Astrocyte (in vitro differentiated cells and primary cell): Measurements from ENCODE around the gene TMEM63C. TPM values are rescaled to one million over a fixed set of nuclear protein-coding genes. Genes with fewer than 3 reads are reported as not detected.

Source experiments
- DNase-seq: peaks from one replicate; pipeline ENCODE4 v3.0.0-alpha.2; 2010; ENCODE audit warnings: low read depth
- FAIRE-seq: peaks from 2 replicates; lab custom pipeline; 2011; peaks lifted over from hg19 to GRCh38; lab: Jason Lieb, UNC
- H2AFZ ChIP-seq: 2 replicates; pipeline ENCODE4 v1.6.0; 2012; ENCODE audit warnings: low read depth, low read length, inconsistent platforms
- H3K27ac ChIP-seq: 2 replicates; pipeline ENCODE4 v1.5.1; 2011; ENCODE audit warnings: low read depth, low read length, inconsistent platforms
- H3K27me3 ChIP-seq: 2 replicates; pipeline ENCODE4 v1.6.0; 2011; ENCODE audit warnings: low read length, inconsistent platforms; ENCODE audit not compliant: insufficient read depth
- H3K36me3 ChIP-seq: 2 replicates; pipeline ENCODE4 v1.5.1; 2011; ENCODE audit warnings: low read length, inconsistent platforms; ENCODE audit not compliant: insufficient read depth
- H3K4me1 ChIP-seq: 2 replicates; pipeline ENCODE4 v1.5.1; 2011; ENCODE audit warnings: low read length, inconsistent platforms; ENCODE audit not compliant: insufficient read depth
- H3K4me2 ChIP-seq: 2 replicates; pipeline ENCODE4 v1.6.0; 2012; ENCODE audit warnings: low read length, inconsistent platforms
- H3K4me3 ChIP-seq: 2 replicates; pipeline ENCODE4 v1.5.1; 2011; ENCODE audit warnings: low read depth, mild to moderate bottlenecking, low read length, inconsistent platforms; ENCODE audit not compliant: insufficient read depth
- H3K79me2 ChIP-seq: 2 replicates; pipeline ENCODE4 v1.6.0; 2012; ENCODE audit warnings: mild to moderate bottlenecking, low read length, inconsistent platforms; ENCODE audit not compliant: insufficient read depth
- H3K9ac ChIP-seq: 2 replicates; pipeline ENCODE4 v1.6.0; 2012; ENCODE audit warnings: mild to moderate bottlenecking, low read length, inconsistent platforms
- H3K9me3 ChIP-seq: 2 replicates; pipeline ENCODE4 v1.5.1; 2012; ENCODE audit warnings: low read depth, mild to moderate bottlenecking, low read length, inconsistent platforms; ENCODE audit not compliant: insufficient read depth
- H4K20me1 ChIP-seq: 2 replicates; pipeline ENCODE4 v1.6.0; 2012; ENCODE audit warnings: low read length, inconsistent platforms; ENCODE audit not compliant: insufficient read depth
- H3K27ac Mint-ChIP-seq: one replicate; pipeline ENCODE4 v1.8.0; 2021; ENCODE audit warnings: mild to moderate bottlenecking, mixed read lengths; ENCODE audit not compliant: unreplicated experiment
- H3K27me3 Mint-ChIP-seq: one replicate; pipeline ENCODE4 v1.8.0; 2021; ENCODE audit warnings: low read depth, mixed read lengths; ENCODE audit not compliant: unreplicated experiment
- H3K36me3 Mint-ChIP-seq: one replicate; pipeline ENCODE4 v1.8.0; 2021; ENCODE audit warnings: low read depth, mixed read lengths; ENCODE audit not compliant: unreplicated experiment
- H3K4me1 Mint-ChIP-seq: one replicate; pipeline ENCODE4 v1.8.0; 2021; ENCODE audit warnings: low read depth, mixed read lengths; ENCODE audit not compliant: unreplicated experiment
- H3K4me3 Mint-ChIP-seq: one replicate; pipeline ENCODE4 v1.8.0; 2021; ENCODE audit warnings: mild to moderate bottlenecking, moderate library complexity, mixed read lengths; ENCODE audit not compliant: unreplicated experiment
- H3K9me3 Mint-ChIP-seq: one replicate; pipeline ENCODE4 v1.8.0; 2021; ENCODE audit warnings: mild to moderate bottlenecking, mixed read lengths; ENCODE audit not compliant: unreplicated experiment
- EZH2 ChIP-seq: IDR thresholded peaks from 2 replicates; pipeline ENCODE4 v1.6.1; 2012; ENCODE audit warnings: mild to moderate bottlenecking, low read length, inconsistent platforms; ENCODE audit not compliant: insufficient read depth
- total RNA-seq: library from RNA; stranded (reverse); gene quantifications from 2 replicates; pipeline ENCODE4 v1.2.1, GENCODE V29; 2021
- TF ChIP-seq, protein P1 (sequence below): IDR thresholded peaks from 2 replicates; pipeline ENCODE4 v1.5.1; 2011; ENCODE audit warnings: low read depth, mild to moderate bottlenecking, inconsistent platforms, low read length, moderate library complexity; ENCODE audit not compliant: insufficient read depth

TMEM63C gene
- total RNA-seq, 1 donor from 2014 or later, result 11.3 TPM

DNA sequence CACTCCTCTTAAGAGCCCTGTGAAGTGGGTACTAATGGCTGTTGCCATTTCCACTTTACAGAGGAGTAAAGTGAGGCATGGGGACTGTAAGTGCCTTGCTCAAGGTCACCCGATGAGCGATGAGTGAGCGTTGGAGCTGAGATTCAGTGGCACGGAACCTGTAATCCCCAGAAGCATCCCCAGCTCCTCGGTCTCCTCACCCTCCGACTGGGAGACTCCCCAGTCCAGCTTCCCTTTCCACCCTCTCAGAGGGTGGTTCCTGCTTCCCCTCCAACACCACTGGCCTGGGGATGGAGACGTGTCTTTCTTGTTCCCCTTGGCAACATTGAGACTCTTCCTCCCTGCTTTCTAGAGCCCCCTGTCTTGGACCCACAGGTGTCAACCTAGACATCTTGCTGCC, 32.6 kb downstream of the TMEM63C start:
- H4K20me1 ChIP-seq, result peaks cover 12% of the 10 kb centered on the region
- H3K9me3 Mint-ChIP-seq, result no peaks in the 10 kb centered on the region
- no peak for FAIRE-seq
- H3K4me1 ChIP-seq, result no peaks in the 10 kb centered on the region
- H3K27ac Mint-ChIP-seq, result no peak overlapping the region
- H3K36me3 ChIP-seq, result no peaks in the 10 kb centered on the region
- no peak overlapping the region for H3K27ac ChIP-seq
- TF ChIP-seq, protein P1, sequence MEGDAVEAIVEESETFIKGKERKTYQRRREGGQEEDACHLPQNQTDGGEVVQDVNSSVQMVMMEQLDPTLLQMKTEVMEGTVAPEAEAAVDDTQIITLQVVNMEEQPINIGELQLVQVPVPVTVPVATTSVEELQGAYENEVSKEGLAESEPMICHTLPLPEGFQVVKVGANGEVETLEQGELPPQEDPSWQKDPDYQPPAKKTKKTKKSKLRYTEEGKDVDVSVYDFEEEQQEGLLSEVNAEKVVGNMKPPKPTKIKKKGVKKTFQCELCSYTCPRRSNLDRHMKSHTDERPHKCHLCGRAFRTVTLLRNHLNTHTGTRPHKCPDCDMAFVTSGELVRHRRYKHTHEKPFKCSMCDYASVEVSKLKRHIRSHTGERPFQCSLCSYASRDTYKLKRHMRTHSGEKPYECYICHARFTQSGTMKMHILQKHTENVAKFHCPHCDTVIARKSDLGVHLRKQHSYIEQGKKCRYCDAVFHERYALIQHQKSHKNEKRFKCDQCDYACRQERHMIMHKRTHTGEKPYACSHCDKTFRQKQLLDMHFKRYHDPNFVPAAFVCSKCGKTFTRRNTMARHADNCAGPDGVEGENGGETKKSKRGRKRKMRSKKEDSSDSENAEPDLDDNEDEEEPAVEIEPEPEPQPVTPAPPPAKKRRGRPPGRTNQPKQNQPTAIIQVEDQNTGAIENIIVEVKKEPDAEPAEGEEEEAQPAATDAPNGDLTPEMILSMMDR, result no peak
- TF ChIP-seq EZH2, result no peak
- peaks cover 3% of the 10 kb centered on the region for H3K4me1 Mint-ChIP-seq
- H3K27me3 Mint-ChIP-seq, result peaks cover 57% of the 10 kb centered on the region
- peaks cover 10% of the 10 kb centered on the region for H3K36me3 Mint-ChIP-seq
- peaks cover 16% of the 10 kb centered on the region for H3K27me3 ChIP-seq
- no peaks in the 10 kb centered on the region for H3K9me3 ChIP-seq
- H3K9ac ChIP-seq, result no peak overlapping the region
- H3K4me3 ChIP-seq, result no peak overlapping the region
- H3K4me2 ChIP-seq, result no peak overlapping the region
- DNase-seq, result no peak
- H2AFZ ChIP-seq, result no peak overlapping the region
- no peaks in the 10 kb centered on the region for H3K79me2 ChIP-seq
- H3K4me3 Mint-ChIP-seq, result no peak overlapping the region

DNA sequence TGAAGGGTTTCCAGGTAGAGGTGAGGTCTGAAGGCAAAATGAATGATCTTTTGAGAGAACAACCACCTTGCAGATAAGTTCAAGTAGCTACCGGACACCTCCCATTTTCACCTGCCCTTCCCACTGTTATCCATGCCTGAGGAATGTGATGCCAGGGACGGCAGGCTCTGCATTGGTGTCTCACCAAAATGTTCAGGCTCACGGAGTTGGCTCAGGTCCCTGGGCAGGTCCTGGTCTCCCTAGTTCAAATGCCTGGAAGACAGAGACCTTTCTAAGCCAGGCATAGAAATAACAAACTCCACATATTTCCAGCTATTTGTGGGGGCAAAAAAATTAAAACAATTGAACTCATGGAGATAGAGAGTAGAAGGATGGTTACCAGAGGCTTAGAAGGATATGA, 36.0 kb downstream of the TMEM63C start:
- DNase-seq (no peak), FAIRE-seq (no peak)
- Mint-ChIP-seq H3K36me3 (peaks cover 10% of the 10 kb centered on the region), H3K9me3 (peaks cover 2% of the 10 kb centered on the region), H3K4me1 (peaks cover 12% of the 10 kb centered on the region), H3K4me3 (no peak overlapping the region), H3K27me3 (peaks cover 53% of the 10 kb centered on the region), H3K27ac (no peak overlapping the region)
- TF ChIP-seq EZH2, result no peak
- TF ChIP-seq, protein P1, result no peak
- Histone ChIP-seq H4K20me1 (peaks cover 7% of the 10 kb centered on the region), H3K9me3 (no peaks in the 10 kb centered on the region), H3K4me3 (no peak overlapping the region), H2AFZ (no peak overlapping the region), H3K4me2 (no peak overlapping the region), H3K27me3 (peaks cover 16% of the 10 kb centered on the region), H3K36me3 (no peaks in the 10 kb centered on the region), H3K79me2 (no peaks in the 10 kb centered on the region), H3K4me1 (no peaks in the 10 kb centered on the region), H3K27ac (no peak overlapping the region), H3K9ac (no peak overlapping the region)

DNA sequence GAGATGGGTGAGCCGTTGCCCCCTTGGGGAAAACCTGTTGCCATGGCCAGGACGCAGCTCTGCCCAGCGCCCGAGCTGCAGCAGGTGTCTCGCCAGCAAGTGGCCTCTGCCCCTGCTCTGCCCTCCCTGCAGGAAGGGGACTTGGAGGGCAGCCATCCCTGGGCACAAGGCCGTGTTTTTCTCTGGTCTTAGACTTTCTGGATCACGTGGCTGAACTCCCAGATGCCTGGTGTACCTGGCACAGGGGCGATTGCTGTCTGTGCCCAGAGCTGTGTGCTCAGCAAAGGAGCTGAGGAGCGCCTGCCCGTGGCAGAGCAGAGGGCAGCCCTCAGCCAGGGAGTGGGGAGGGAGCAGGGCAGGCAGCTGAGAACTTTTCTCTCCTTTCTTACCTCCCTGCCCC, 38.0 kb downstream of the TMEM63C start:
- Mint-ChIP-seq H3K9me3 (peaks cover 3% of the 10 kb centered on the region), H3K4me3 (no peak overlapping the region), H3K27ac (no peak overlapping the region), H3K36me3 (peaks cover 14% of the 10 kb centered on the region), H3K27me3 (peaks cover 42% of the 10 kb centered on the region), H3K4me1 (peaks cover 12% of the 10 kb centered on the region)
- Histone ChIP-seq H3K27me3 (peaks cover 16% of the 10 kb centered on the region), H2AFZ (no peak overlapping the region), H3K4me3 (no peak overlapping the region), H3K36me3 (no peaks in the 10 kb centered on the region), H3K9me3 (no peaks in the 10 kb centered on the region), H3K4me2 (no peak overlapping the region), H4K20me1 (no peaks in the 10 kb centered on the region), H3K27ac (no peak overlapping the region), H3K9ac (no peak overlapping the region), H3K4me1 (no peaks in the 10 kb centered on the region), H3K79me2 (no peaks in the 10 kb centered on the region)
- TF ChIP-seq EZH2, result no peak
- TF ChIP-seq, protein P1, result no peak
- DNase-seq (no peak), FAIRE-seq (no peak)
